Transverse colon (tissue), 4 donors: ENCODE results near the gene CCDC201. TPM values are rescaled to one million over a fixed set of nuclear protein-coding genes. Genes with fewer than 3 reads are reported as not detected.

ENCODE experiments used
- DNase-seq: peaks from one replicate; pipeline ENCODE4 v3.0.0-alpha.2; 2019
- H3K27ac ChIP-seq, 4 donors: fragments of 200-600 bp; sonication (generic); 2 replicates each; pipeline ENCODE4 v1.5.1; 2016 to 2018; ENCODE audit warnings: inconsistent platforms in 4 of 4
- H3K27me3 ChIP-seq: fragments of 200-600 bp; sonication (generic); 2 replicates; pipeline ENCODE4 v1.5.1; 2017; ENCODE audit warnings: inconsistent platforms
- H3K36me3 ChIP-seq, 4 donors: fragments of 200-600 bp; sonication (generic); 2 replicates each; pipeline ENCODE4 v1.5.1; 2017 to 2019; ENCODE audit warnings: inconsistent platforms in 4 of 4
- H3K4me1 ChIP-seq, 4 donors: fragments of 200-600 bp; sonication (generic); 2 replicates each; pipeline ENCODE4 v1.5.1; 2017 to 2020; ENCODE audit warnings: inconsistent platforms in 4 of 4
- H3K4me3 ChIP-seq, 4 donors: fragments of 200-600 bp; sonication (generic); 1 replicate in 1 of 4; 2 replicates in 3 of 4; pipeline versions ENCODE4 v1.5.1 to v1.6.1; 2017 to 2019; ENCODE audit warnings: inconsistent platforms in 4 of 4
- H3K9me3 ChIP-seq, 2 donors: fragments of 200-600 bp; sonication (generic); 2 replicates each; pipeline ENCODE4 v1.5.1; 2017 to 2019; ENCODE audit warnings: inconsistent platforms in 2 of 2
- EP300 ChIP-seq: sonication (generic); formaldehyde crosslinking; IDR thresholded peaks from one replicate; pipeline ENCODE4 v1.6.1; 2017; ENCODE audit warnings: antibody characterized with exemption, low read depth
- POLR2A ChIP-seq: fragments of 450-650 bp; IDR thresholded peaks from one replicate; pipeline ENCODE4 v1.6.1; 2016; ENCODE audit warnings: antibody characterized with exemption, mild to moderate bottlenecking, moderate library complexity
- POLR2AphosphoS5 ChIP-seq, 3 donors: sonication (generic); formaldehyde crosslinking; IDR thresholded peaks; one replicate each; pipeline ENCODE4 v1.6.1; 2016; ENCODE audit warnings: antibody characterized with exemption in 3 of 3
- WGBS, 2 donors: methylation state at CpG; one replicate each; pipeline ENCODE4 v1.1.5; 2018; ENCODE audit warnings: low coverage in 1 of 2; 5-methylcytosine and 5-hydroxymethylcytosine counted together
- in situ Hi-C, 4 donors: fragments of 200-750 bp; cut with MboI; loops; one replicate each; pipeline versions ENCODE4 v1.15.0 to v1.15.1; 2017; ENCODE audit warnings: low sequenced_read_pairs in 3 of 4, low pct_ligation_motif_present in 1 of 4, low pct_unique_long_range_greater_than_20kb in 1 of 4
- intact Hi-C: fragments of 100-400 bp; cut with DNase I; formaldehyde crosslinking; loops from one replicate; pipeline ENCODE4 v1.15.1; 2023; ENCODE audit warnings: low total_unique reads
- total RNA-seq, 4 donors: library from RNA; depleted of rRNA; stranded (reverse); fragments of >200 nt; gene quantifications; one replicate each; pipeline ENCODE4 v1.1.0, GENCODE V29; 2016
- TF ChIP-seq, protein P1 (sequence below), 5 experiments: fragments of 200-600 bp in 3 of 5; fragments of 450-650 bp in 2 of 5; sonication (generic) in 3 of 5; IDR thresholded peaks; 1 replicate in 2 of 5; 2 replicates in 3 of 5; pipeline ENCODE4 v1.5.1; 2016 to 2017; ENCODE audit warnings: antibody characterized with exemption in 5 of 5, inconsistent platforms in 3 of 5, mild to moderate bottlenecking in 2 of 5, moderate library complexity in 1 of 5

CCDC201 gene
- total RNA-seq, 4 donors from 2014 or later, result not detected

DNA sequence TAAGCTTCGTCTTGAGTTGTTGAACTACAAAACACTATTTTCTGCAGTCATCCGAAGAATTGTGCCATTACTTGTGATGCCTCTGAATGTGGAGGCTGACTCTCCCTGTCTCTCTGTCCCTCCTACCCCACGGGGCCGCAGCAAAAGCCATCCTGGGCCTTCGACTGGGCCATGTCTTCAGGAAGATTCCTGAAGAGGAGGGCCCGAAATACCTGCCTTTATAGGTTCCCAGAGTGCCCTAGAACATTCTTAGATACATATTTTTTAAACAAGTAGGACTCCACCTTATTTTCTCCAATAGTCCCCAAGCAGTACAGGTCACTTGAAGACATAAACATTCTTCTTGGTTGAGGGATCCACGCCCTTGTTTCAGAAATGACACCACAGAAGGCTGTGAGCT, 40.1 kb upstream of the CCDC201 start:
- Histone ChIP-seq H3K27me3 (peaks cover 5% of the 10 kb centered on the region), H3K4me1 (peaks cover 0 to 4% (median 0%) of the 10 kb centered on the region in 4 donors), H3K9me3 (no peaks in the 10 kb centered on the region), H3K36me3 (no peaks in the 10 kb centered on the region), H3K27ac (no peak overlapping the region), H3K4me3 (no peak overlapping the region)
- TF ChIP-seq, protein P1, sequence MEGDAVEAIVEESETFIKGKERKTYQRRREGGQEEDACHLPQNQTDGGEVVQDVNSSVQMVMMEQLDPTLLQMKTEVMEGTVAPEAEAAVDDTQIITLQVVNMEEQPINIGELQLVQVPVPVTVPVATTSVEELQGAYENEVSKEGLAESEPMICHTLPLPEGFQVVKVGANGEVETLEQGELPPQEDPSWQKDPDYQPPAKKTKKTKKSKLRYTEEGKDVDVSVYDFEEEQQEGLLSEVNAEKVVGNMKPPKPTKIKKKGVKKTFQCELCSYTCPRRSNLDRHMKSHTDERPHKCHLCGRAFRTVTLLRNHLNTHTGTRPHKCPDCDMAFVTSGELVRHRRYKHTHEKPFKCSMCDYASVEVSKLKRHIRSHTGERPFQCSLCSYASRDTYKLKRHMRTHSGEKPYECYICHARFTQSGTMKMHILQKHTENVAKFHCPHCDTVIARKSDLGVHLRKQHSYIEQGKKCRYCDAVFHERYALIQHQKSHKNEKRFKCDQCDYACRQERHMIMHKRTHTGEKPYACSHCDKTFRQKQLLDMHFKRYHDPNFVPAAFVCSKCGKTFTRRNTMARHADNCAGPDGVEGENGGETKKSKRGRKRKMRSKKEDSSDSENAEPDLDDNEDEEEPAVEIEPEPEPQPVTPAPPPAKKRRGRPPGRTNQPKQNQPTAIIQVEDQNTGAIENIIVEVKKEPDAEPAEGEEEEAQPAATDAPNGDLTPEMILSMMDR (IDR thresholded peaks at IDR 0.05), result no peak
- TF ChIP-seq POLR2AphosphoS5 (IDR thresholded peaks at IDR 0.05), result no peak
- TF ChIP-seq POLR2A, result no peak
- no peak for TF ChIP-seq EP300
- 86 to 87% methylated on average over 6 to 7 of the region's 7 CpGs for whole genome bisulfite sequencing, 2 donors
- in situ Hi-C loops, result loop anchor here in 3 of 4 donors (10.0 to 25.0 kb wide), 3 partner anchors 1182 to 1274 kb away; no protein-coding TSS in a partner anchor
- intact Hi-C loops, result no loop called here
- DNase-seq, result no peak

DNA sequence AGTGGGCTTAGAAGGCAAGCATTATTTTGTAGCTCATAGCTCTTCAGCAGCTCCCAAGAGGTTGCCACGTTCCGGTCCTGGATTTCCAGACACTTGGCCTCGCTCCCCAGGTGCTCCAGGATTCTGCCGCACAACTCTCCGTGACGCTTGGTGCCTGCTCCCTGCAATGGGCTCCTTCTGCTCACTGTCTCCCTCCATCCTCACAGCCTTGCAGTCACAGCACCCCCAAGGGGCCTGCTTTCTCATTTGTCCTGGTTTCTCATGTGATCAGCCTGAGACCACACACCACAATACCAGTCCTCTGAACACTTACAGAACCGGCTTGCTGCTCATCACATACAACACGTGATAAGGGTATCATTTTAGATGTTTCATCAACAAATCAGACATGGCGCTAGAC, 38.4 kb upstream of the CCDC201 start:
- Histone ChIP-seq H3K4me1 (no peaks in the 10 kb centered on the region), H3K36me3 (no peaks in the 10 kb centered on the region), H3K4me3 (no peak overlapping the region), H3K9me3 (no peaks in the 10 kb centered on the region), H3K27me3 (no peaks in the 10 kb centered on the region), H3K27ac (no peak overlapping the region)
- intact Hi-C loops, result no loop called here
- DNase-seq, result no peak
- 81 to 87% methylated on average over 6 to 9 of the region's 9 CpGs for WGBS, 2 donors
- TF ChIP-seq, protein P1 (IDR thresholded peaks at IDR 0.05), result no peak
- TF ChIP-seq POLR2A (no peak), EP300 (no peak), POLR2AphosphoS5 (IDR thresholded peaks at IDR 0.05) (no peak)
- in situ Hi-C loops, result loop anchor here in 3 of 4 donors (10.0 to 25.0 kb wide), 3 partner anchors 1183 to 1276 kb away; no protein-coding TSS in a partner anchor

DNA sequence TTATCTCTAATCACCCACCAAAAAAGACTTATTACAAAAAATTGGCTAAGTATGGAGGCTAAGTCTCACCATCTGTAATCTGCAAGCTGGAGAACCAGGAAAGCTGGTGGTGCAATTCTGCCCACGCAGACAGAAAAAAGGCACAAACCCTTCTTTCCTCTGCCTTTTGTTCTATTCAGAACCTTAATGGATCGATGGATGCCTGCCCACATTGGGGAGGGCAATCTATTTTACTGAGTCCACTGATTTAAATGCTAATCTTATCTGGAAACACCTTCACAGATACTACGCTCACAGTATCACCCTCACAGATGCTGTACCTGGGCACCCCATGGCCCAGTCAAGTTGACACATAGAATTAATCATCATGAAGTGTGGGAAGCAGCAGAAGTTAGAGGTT, 38.0 kb upstream of the CCDC201 start:
- no peaks in the 10 kb centered on the region for H3K36me3 ChIP-seq
- intact Hi-C loops, result no loop called here
- in situ Hi-C loops, result loop anchor here in 3 of 4 donors (10.0 to 25.0 kb wide), 3 partner anchors 1184 to 1276 kb away; no protein-coding TSS in a partner anchor
- H3K27ac ChIP-seq, result no peak overlapping the region
- no peaks in the 10 kb centered on the region for H3K27me3 ChIP-seq
- WGBS, 2 donors, result 76 to 85% methylated on average over 3 of the region's 3 CpGs
- H3K4me1 ChIP-seq, result no peaks in the 10 kb centered on the region
- DNase-seq, result no peak
- H3K9me3 ChIP-seq, result no peaks in the 10 kb centered on the region
- H3K4me3 ChIP-seq, result no peak overlapping the region
- TF ChIP-seq, protein P1 (IDR thresholded peaks at IDR 0.05), result no peak
- no peak for TF ChIP-seq POLR2A
- TF ChIP-seq POLR2AphosphoS5 (IDR thresholded peaks at IDR 0.05), result no peak
- TF ChIP-seq EP300, result no peak

DNA sequence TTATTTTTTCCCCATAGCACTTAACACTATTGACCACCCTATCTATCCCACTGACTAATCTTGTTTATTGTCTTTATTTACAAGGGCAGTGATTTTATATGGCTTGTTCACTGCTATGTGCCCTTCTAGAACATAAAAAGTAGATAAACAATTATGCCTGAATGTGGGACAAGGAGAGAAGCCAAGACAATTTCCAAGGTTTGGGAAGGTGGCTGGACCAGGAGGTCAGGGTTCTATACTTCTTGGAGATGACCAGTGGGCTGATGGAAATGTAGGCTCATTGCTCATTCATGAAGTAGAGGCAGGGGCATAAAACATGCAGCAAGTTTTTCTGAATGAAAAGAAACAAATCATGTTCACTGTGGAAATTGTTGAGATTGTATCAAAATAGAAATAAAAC, 36.7 kb upstream of the CCDC201 start:
- H3K36me3 ChIP-seq, result no peaks in the 10 kb centered on the region
- intact Hi-C loops, result no loop called here
- TF ChIP-seq POLR2AphosphoS5 (IDR thresholded peaks at IDR 0.05) (no peak), EP300 (no peak), POLR2A (no peak)
- TF ChIP-seq, protein P1 (IDR thresholded peaks at IDR 0.05), result no peak
- H3K27me3 ChIP-seq, result no peaks in the 10 kb centered on the region
- H3K4me1 ChIP-seq, result no peaks in the 10 kb centered on the region
- H3K9me3 ChIP-seq, result no peaks in the 10 kb centered on the region
- H3K4me3 ChIP-seq, result no peak overlapping the region
- DNase-seq, result no peak
- no peak overlapping the region for H3K27ac ChIP-seq
- in situ Hi-C loops, result loop anchor here in 1 of 4 donors (25.0 kb wide), 1 partner anchor 1278 kb away; no protein-coding TSS in a partner anchor
